ENCODE data around the gene ZNF534.
"Not testable (repeated sequence)": the region's sequence is repeated elsewhere in the genome, so short reads cannot be mapped to it uniquely, and the experiment has no call there.

ZNF534 gene

GRCh38 chr19:52498571-52498970, 69.6 kb downstream of the ZNF534 start:
- CTCF ChIA-PET, result no interaction called here
- POLR2A ChIA-PET, result no interaction called here
- TF ChIP-seq, protein P1, sequence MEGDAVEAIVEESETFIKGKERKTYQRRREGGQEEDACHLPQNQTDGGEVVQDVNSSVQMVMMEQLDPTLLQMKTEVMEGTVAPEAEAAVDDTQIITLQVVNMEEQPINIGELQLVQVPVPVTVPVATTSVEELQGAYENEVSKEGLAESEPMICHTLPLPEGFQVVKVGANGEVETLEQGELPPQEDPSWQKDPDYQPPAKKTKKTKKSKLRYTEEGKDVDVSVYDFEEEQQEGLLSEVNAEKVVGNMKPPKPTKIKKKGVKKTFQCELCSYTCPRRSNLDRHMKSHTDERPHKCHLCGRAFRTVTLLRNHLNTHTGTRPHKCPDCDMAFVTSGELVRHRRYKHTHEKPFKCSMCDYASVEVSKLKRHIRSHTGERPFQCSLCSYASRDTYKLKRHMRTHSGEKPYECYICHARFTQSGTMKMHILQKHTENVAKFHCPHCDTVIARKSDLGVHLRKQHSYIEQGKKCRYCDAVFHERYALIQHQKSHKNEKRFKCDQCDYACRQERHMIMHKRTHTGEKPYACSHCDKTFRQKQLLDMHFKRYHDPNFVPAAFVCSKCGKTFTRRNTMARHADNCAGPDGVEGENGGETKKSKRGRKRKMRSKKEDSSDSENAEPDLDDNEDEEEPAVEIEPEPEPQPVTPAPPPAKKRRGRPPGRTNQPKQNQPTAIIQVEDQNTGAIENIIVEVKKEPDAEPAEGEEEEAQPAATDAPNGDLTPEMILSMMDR (IDR thresholded peaks at IDR 0.05; ENCODE audit: insufficient read depth, low read length, missing control alignments), result no peak
- no peak for DNase-seq (ENCODE audit: low read depth, low spot score)
- H3K4me3 ChIP-seq (ENCODE audit: low read depth, low read length), result no peak overlapping the region

DNA sequence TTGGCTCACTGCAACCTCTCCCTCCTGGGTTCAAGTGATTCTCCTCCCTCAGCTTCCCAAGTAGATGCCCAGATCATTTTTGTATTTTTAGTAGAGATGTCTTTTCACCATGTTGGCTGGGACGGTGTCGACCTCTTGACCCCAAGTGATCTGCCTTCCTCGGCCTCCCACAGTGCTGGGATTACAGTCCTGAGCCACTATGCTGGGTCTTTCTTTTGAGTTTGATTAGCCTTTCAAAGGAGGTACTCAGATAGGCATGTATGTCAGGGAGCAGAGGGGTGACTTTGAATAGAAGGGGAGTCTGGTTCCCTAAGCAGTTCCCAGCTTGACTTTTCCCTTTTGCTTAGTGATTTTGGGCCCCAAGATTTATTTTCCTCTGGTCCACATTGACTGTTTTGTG, 71.5 kb downstream of the ZNF534 start:
- H3K4me3 ChIP-seq (ENCODE audit: low read depth, low read length); DNase-seq (ENCODE audit: low read depth, low spot score); CTCF ChIA-PET; POLR2A ChIA-PET: not testable (repeated sequence)

DNA sequence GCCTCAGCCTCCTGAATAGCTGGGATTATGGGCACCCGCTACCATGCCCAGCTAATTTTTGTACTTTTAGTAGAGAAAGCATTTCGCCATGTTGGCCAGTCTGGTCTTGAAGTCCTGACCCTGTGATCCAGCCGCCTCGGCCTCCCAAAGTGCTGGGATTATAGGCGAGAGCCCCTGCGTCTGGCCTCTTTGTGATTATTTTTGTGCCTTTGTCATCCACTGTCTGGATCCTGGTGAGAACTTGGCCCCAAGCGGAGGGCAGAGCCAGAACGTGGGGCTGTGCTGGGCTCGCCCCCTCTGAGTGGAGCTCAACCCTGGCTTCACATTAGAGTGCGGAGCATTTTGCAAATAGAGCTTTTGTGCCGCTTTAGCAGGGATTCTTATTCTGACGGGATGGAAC, 72.0 kb downstream of the ZNF534 start:
- POLR2A ChIA-PET, result not testable (repeated sequence)

More for the DNA sequence above, 72.0 kb downstream of the ZNF534 start:
- DNase-seq (ENCODE audit: low read depth, low spot score); H3K4me3 ChIP-seq (ENCODE audit: low read depth, low read length); CTCF ChIA-PET: not testable (repeated sequence)

All from AG04449 (cell line).